ENCODE measurements around the gene ZNF784.

ZNF784 gene

GRCh38 chr19:55603115-55603514, 21.3 kb downstream of the ZNF784 start:
- H3K4me1 ChIP-seq (ENCODE audit: control insufficient read depth in 1 of 2, insufficient read depth in 2 of 2, low read length in 2 of 2): peaks cover 18 to 31% of the 10 kb centered on the region in 2 donors
- no peaks in the 10 kb centered on the region for H3K27me3 ChIP-seq (ENCODE audit: control insufficient read depth in 1 of 2, insufficient read depth in 2 of 2, low read length in 2 of 2)
- H3K27ac ChIP-seq (ENCODE audit: low read depth, low read length): no peak overlapping the region
- no peaks in the 10 kb centered on the region for H3K36me3 ChIP-seq (ENCODE audit: control insufficient read depth in 1 of 2, insufficient read depth in 2 of 2, low read length in 2 of 2)
- H3K9me3 ChIP-seq (ENCODE audit: control insufficient read depth in 1 of 2, low read length in 2 of 2): no peaks in the 10 kb centered on the region
- no peak overlapping the region for H3K4me3 ChIP-seq (ENCODE audit: low read depth in 1 of 2, low read length in 2 of 2)
- H3K9ac ChIP-seq (ENCODE audit: low read depth in 1 of 2, low read length in 2 of 2): no peak overlapping the region

GRCh38 chr19:55602104-55603001, 22.0 kb downstream of the ZNF784 start:
- Histone ChIP-seq H3K4me3 (ENCODE audit: low read depth in 1 of 2, low read length in 2 of 2) (no peak overlapping the region), H3K27ac (ENCODE audit: low read depth, low read length) (no peak overlapping the region), H3K4me1 (ENCODE audit: control insufficient read depth in 1 of 2, insufficient read depth in 2 of 2, low read length in 2 of 2) (peaks cover 18 to 31% of the 10 kb centered on the region in 2 donors), H3K9me3 (ENCODE audit: control insufficient read depth in 1 of 2, low read length in 2 of 2) (no peaks in the 10 kb centered on the region), H3K36me3 (ENCODE audit: control insufficient read depth in 1 of 2, insufficient read depth in 2 of 2, low read length in 2 of 2) (peaks cover 0 to 2% of the 10 kb centered on the region in 2 donors), H3K9ac (ENCODE audit: low read depth in 1 of 2, low read length in 2 of 2) (no peak overlapping the region), H3K27me3 (ENCODE audit: control insufficient read depth in 1 of 2, insufficient read depth in 2 of 2, low read length in 2 of 2) (no peaks in the 10 kb centered on the region)

GRCh38 chr19:55601084-55601483, 23.3 kb downstream of the ZNF784 start:
- Histone ChIP-seq H3K4me3 (ENCODE audit: low read depth in 1 of 2, low read length in 2 of 2) (peak overlapping the region; percentile 72 to 76), H3K27me3 (ENCODE audit: control insufficient read depth in 1 of 2, insufficient read depth in 2 of 2, low read length in 2 of 2) (no peaks in the 10 kb centered on the region), H3K4me1 (ENCODE audit: control insufficient read depth in 1 of 2, insufficient read depth in 2 of 2, low read length in 2 of 2) (peaks cover 10 to 22% of the 10 kb centered on the region in 2 donors), H3K9me3 (ENCODE audit: control insufficient read depth in 1 of 2, low read length in 2 of 2) (no peaks in the 10 kb centered on the region), H3K36me3 (ENCODE audit: control insufficient read depth in 1 of 2, insufficient read depth in 2 of 2, low read length in 2 of 2) (peaks cover 3 to 10% of the 10 kb centered on the region in 2 donors), H3K9ac (ENCODE audit: low read depth in 1 of 2, low read length in 2 of 2) (peak overlapping the region; percentile 73 to 77), H3K27ac (ENCODE audit: low read depth, low read length) (no peak overlapping the region)

- Histone ChIP-seq H3K4me1 (ENCODE audit: control insufficient read depth in 1 of 2, insufficient read depth in 2 of 2, low read length in 2 of 2) (peaks cover 10 to 22% of the 10 kb centered on the region in 2 donors), H3K9ac (ENCODE audit: low read depth in 1 of 2, low read length in 2 of 2) (peak overlapping the region; percentile 73 to 77), H3K27me3 (ENCODE audit: control insufficient read depth in 1 of 2, insufficient read depth in 2 of 2, low read length in 2 of 2) (no peaks in the 10 kb centered on the region), H3K36me3 (ENCODE audit: control insufficient read depth in 1 of 2, insufficient read depth in 2 of 2, low read length in 2 of 2) (peaks cover 8 to 14% of the 10 kb centered on the region in 2 donors), H3K4me3 (ENCODE audit: low read depth in 1 of 2, low read length in 2 of 2) (peak overlapping the region; percentile 72 to 76), H3K9me3 (ENCODE audit: control insufficient read depth in 1 of 2, low read length in 2 of 2) (no peaks in the 10 kb centered on the region), H3K27ac (ENCODE audit: low read depth, low read length) (peak overlapping the region; percentile 93)
Observed at GRCh38 chr19:55600662-55601028, 23.7 kb downstream of the ZNF784 start.

- peak within 1 kb of the TSS; percentile 85 to 95 for H3K4me3 ChIP-seq (ENCODE audit: low read depth in 1 of 2, low read length in 2 of 2)
- H3K9me3 ChIP-seq (ENCODE audit: control insufficient read depth in 1 of 2, low read length in 2 of 2): no peaks in the 10 kb centered on the region
- H3K4me1 ChIP-seq (ENCODE audit: control insufficient read depth in 1 of 2, insufficient read depth in 2 of 2, low read length in 2 of 2): peaks cover 10 to 22% of the 10 kb centered on the region in 2 donors
- peaks cover 13 to 20% of the 10 kb centered on the region in 2 donors for H3K36me3 ChIP-seq (ENCODE audit: control insufficient read depth in 1 of 2, insufficient read depth in 2 of 2, low read length in 2 of 2)
- peak within 1 kb of the TSS; percentile 73 to 94 for H3K9ac ChIP-seq (ENCODE audit: low read depth in 1 of 2, low read length in 2 of 2)
- H3K27ac ChIP-seq (ENCODE audit: low read depth, low read length): peak within 1 kb of the TSS; percentile 93
- no peaks in the 10 kb centered on the region for H3K27me3 ChIP-seq (ENCODE audit: control insufficient read depth in 1 of 2, insufficient read depth in 2 of 2, low read length in 2 of 2)
Observed at GRCh38 chr19:55599842-55600661, 24.3 kb downstream of the ZNF784 start, which contains the start of gene ZNF524. Gene ZNF524 (plus strand): TSS chr19:55600288. CDS start chr19:55602113, 1,825 bp downstream.

GRCh38 chr19:55599468-55599841, 24.9 kb downstream of the ZNF784 start, which contains the start of gene FIZ1:
Gene FIZ1 (minus strand): TSS chr19:55599517. CDS start chr19:55597865, 1,652 bp downstream.
- Histone ChIP-seq H3K9ac (ENCODE audit: low read depth in 1 of 2, low read length in 2 of 2) (peak within 1 kb of the TSS; percentile 73 to 94), H3K9me3 (ENCODE audit: control insufficient read depth in 1 of 2, low read length in 2 of 2) (no peaks in the 10 kb centered on the region), H3K4me3 (ENCODE audit: low read depth in 1 of 2, low read length in 2 of 2) (peak within 1 kb of the TSS; percentile 85 to 95), H3K27ac (ENCODE audit: low read depth, low read length) (peak within 1 kb of the TSS; percentile 93), H3K36me3 (ENCODE audit: control insufficient read depth in 1 of 2, insufficient read depth in 2 of 2, low read length in 2 of 2) (peaks cover 17 to 25% of the 10 kb centered on the region in 2 donors), H3K27me3 (ENCODE audit: control insufficient read depth in 1 of 2, insufficient read depth in 2 of 2, low read length in 2 of 2) (no peaks in the 10 kb centered on the region), H3K4me1 (ENCODE audit: control insufficient read depth in 1 of 2, insufficient read depth in 2 of 2, low read length in 2 of 2) (peaks cover 10 to 17% of the 10 kb centered on the region in 2 donors)

GRCh38 chr19:55598719-55599467, 25.5 kb downstream of the ZNF784 start:
- peak overlapping the region; percentile 93 for H3K27ac ChIP-seq (ENCODE audit: low read depth, low read length)
- H3K9ac ChIP-seq (ENCODE audit: low read depth in 1 of 2, low read length in 2 of 2): peak overlapping the region; percentile 73 to 94
- H3K9me3 ChIP-seq (ENCODE audit: control insufficient read depth in 1 of 2, low read length in 2 of 2): no peaks in the 10 kb centered on the region

GRCh38 chr19:55598034-55598433, 26.3 kb downstream of the ZNF784 start:
- Histone ChIP-seq H3K4me3 (ENCODE audit: low read depth in 1 of 2, low read length in 2 of 2) (no peak overlapping the region), H3K27ac (ENCODE audit: low read depth, low read length) (no peak overlapping the region), H3K36me3 (ENCODE audit: control insufficient read depth in 1 of 2, insufficient read depth in 2 of 2, low read length in 2 of 2) (peaks cover 17 to 25% of the 10 kb centered on the region in 2 donors)

More at GRCh38 chr19:55598719-55599467, 25.5 kb downstream of the ZNF784 start:
- Histone ChIP-seq H3K4me3 (ENCODE audit: low read depth in 1 of 2, low read length in 2 of 2) (peak overlapping the region; percentile 85 to 95), H3K4me1 (ENCODE audit: control insufficient read depth in 1 of 2, insufficient read depth in 2 of 2, low read length in 2 of 2) (peaks cover 10 to 16% of the 10 kb centered on the region in 2 donors), H3K27me3 (ENCODE audit: control insufficient read depth in 1 of 2, insufficient read depth in 2 of 2, low read length in 2 of 2) (no peaks in the 10 kb centered on the region), H3K36me3 (ENCODE audit: control insufficient read depth in 1 of 2, insufficient read depth in 2 of 2, low read length in 2 of 2) (peaks cover 17 to 25% of the 10 kb centered on the region in 2 donors)

GRCh38 chr19:55597501-55597921, 26.9 kb downstream of the ZNF784 start:
- H3K4me1 ChIP-seq (ENCODE audit: control insufficient read depth in 1 of 2, insufficient read depth in 2 of 2, low read length in 2 of 2): peaks cover 9 to 10% of the 10 kb centered on the region in 2 donors
- H3K27ac ChIP-seq (ENCODE audit: low read depth, low read length): no peak overlapping the region
- no peaks in the 10 kb centered on the region for H3K9me3 ChIP-seq (ENCODE audit: control insufficient read depth in 1 of 2, low read length in 2 of 2)
- H3K4me3 ChIP-seq (ENCODE audit: low read depth in 1 of 2, low read length in 2 of 2): no peak overlapping the region
- H3K9ac ChIP-seq (ENCODE audit: low read depth in 1 of 2, low read length in 2 of 2): no peak overlapping the region
- peaks cover 17 to 25% of the 10 kb centered on the region in 2 donors for H3K36me3 ChIP-seq (ENCODE audit: control insufficient read depth in 1 of 2, insufficient read depth in 2 of 2, low read length in 2 of 2)
- H3K27me3 ChIP-seq (ENCODE audit: control insufficient read depth in 1 of 2, insufficient read depth in 2 of 2, low read length in 2 of 2): no peaks in the 10 kb centered on the region

More at GRCh38 chr19:55598034-55598433, 26.3 kb downstream of the ZNF784 start:
- Histone ChIP-seq H3K4me1 (ENCODE audit: control insufficient read depth in 1 of 2, insufficient read depth in 2 of 2, low read length in 2 of 2) (peaks cover 10 to 11% of the 10 kb centered on the region in 2 donors), H3K27me3 (ENCODE audit: control insufficient read depth in 1 of 2, insufficient read depth in 2 of 2, low read length in 2 of 2) (no peaks in the 10 kb centered on the region), H3K9ac (ENCODE audit: low read depth in 1 of 2, low read length in 2 of 2) (no peak overlapping the region), H3K9me3 (ENCODE audit: control insufficient read depth in 1 of 2, low read length in 2 of 2) (no peaks in the 10 kb centered on the region)
